ENCODE measurements around the gene ABCC10.
"Not testable (repeated sequence)": the region's sequence is repeated elsewhere in the genome, so short reads cannot be mapped to it uniquely, and the experiment has no call there.

The ABCC10 gene

DNA sequence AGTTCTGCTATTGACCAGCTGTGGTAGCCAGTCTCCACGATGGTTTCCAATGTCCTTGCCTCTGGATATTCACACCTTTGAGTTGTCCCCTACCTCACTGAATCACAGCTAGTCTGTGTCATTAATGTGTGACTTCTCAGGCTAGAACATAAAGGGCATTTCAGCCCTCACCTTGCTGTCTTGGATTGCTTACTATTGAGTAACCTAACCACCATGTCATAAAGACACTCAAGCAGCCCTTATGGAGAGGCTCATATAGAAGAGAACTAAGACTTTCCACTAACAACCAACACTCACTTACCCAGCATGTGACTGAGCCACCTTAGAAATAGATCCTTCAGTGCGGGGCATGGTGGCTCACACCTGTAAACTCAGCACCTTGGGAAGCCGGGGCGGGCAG, 19.1 kb upstream of the ABCC10 start:
- H3K4me3 ChIP-seq (replicated peaks; ENCODE audit: low read depth, low read length), result no peak overlapping the region
- TF ChIP-seq, protein P1, sequence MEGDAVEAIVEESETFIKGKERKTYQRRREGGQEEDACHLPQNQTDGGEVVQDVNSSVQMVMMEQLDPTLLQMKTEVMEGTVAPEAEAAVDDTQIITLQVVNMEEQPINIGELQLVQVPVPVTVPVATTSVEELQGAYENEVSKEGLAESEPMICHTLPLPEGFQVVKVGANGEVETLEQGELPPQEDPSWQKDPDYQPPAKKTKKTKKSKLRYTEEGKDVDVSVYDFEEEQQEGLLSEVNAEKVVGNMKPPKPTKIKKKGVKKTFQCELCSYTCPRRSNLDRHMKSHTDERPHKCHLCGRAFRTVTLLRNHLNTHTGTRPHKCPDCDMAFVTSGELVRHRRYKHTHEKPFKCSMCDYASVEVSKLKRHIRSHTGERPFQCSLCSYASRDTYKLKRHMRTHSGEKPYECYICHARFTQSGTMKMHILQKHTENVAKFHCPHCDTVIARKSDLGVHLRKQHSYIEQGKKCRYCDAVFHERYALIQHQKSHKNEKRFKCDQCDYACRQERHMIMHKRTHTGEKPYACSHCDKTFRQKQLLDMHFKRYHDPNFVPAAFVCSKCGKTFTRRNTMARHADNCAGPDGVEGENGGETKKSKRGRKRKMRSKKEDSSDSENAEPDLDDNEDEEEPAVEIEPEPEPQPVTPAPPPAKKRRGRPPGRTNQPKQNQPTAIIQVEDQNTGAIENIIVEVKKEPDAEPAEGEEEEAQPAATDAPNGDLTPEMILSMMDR (IDR thresholded peaks at IDR 0.05; ENCODE audit: low read depth, low read length, missing control alignments), result no peak
- DNase-seq (ENCODE audit: extremely low read depth, low read depth), result no peak

DNA sequence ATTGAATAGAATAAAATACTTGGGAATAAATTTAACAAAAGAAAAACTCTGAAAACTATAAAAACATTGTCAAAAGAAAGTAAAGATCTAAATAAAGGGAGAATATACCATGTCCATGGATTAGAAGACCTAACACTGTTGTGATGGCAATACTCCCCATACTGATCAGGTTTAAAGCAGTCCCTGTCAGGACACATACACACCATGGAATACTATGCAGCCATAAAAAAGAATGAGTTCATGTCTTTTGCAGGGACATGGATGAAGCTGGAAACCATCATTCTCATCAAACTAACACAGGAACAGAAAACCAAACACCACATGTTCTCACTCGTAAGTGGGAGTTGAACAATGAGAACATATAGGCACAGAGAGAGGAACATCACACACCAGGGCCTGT, 16.6 kb upstream of the ABCC10 start:
- DNase-seq (ENCODE audit: extremely low read depth, low read depth); H3K4me3 ChIP-seq (replicated peaks; ENCODE audit: low read depth, low read length): not testable (repeated sequence)

GRCh38 chr6:43412541-43412940, 14.8 kb upstream of the ABCC10 start:
- no peak overlapping the region for H3K4me3 ChIP-seq (replicated peaks; ENCODE audit: low read depth, low read length)
- TF ChIP-seq, protein P1 (IDR thresholded peaks at IDR 0.05; ENCODE audit: low read depth, low read length, missing control alignments), result no peak
- no peak for DNase-seq (ENCODE audit: extremely low read depth, low read depth)

GRCh38 chr6:43413002-43413401, 14.3 kb upstream of the ABCC10 start:
- TF ChIP-seq, protein P1 (IDR thresholded peaks at IDR 0.05; ENCODE audit: low read depth, low read length, missing control alignments), result no peak
- H3K4me3 ChIP-seq (replicated peaks; ENCODE audit: low read depth, low read length), result no peak overlapping the region

DNA sequence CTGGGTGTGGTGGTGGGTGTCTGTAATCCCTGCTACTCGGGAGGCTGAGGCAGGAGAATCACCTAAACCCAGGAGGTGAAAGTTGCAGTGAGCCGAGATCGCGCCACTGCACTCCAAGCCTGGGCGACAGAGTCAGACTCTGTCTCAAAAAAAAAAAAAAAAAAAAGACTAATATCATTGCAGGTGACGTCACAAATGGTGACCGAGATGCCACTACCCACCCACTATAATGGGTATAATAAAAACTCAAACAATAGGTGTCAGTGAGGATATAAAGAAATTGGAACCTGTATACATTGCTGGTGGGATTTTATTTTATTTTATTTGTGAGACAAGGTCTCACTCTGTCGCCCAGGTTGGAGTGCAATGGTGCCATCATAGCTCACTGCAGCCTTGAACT, 12.1 kb upstream of the ABCC10 start:
- H3K4me3 ChIP-seq (replicated peaks; ENCODE audit: low read depth, low read length); DNase-seq (ENCODE audit: extremely low read depth, low read depth): not testable (repeated sequence)

More at GRCh38 chr6:43413002-43413401, 14.3 kb upstream of the ABCC10 start:
- DNase-seq (ENCODE audit: extremely low read depth, low read depth), result no peak

DNA sequence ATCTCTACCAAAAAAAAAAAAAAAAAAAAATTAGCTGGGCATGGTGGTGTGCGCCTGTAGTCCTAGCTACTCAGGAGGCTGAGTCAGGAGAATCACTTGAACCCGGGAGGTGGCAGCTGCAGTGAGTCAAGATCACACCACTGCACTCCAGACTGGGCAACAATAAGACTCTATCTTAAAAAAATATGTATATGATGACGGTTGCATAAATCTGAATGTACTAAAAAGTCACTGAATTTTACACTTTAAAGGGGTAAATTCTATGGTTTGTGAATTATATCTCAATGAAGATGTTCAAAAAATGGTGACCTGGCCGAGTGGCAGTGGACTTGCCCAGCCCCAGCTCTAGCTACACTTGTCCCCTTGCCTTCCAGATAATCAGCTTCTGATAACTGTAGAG, 10.4 kb upstream of the ABCC10 start:
- no peak overlapping the region for H3K4me3 ChIP-seq (replicated peaks; ENCODE audit: low read depth, low read length)
- DNase-seq (ENCODE audit: extremely low read depth, low read depth), result no peak
- TF ChIP-seq, protein P1 (IDR thresholded peaks at IDR 0.05; ENCODE audit: low read depth, low read length, missing control alignments), result no peak

GRCh38 chr6:43420012-43420709, 7.2 kb upstream of the ABCC10 start:
- H3K4me3 ChIP-seq (replicated peaks; ENCODE audit: low read depth, low read length), result no peak overlapping the region
- TF ChIP-seq, protein P1 (IDR thresholded peaks at IDR 0.05; ENCODE audit: low read depth, low read length, missing control alignments), result no peak
- no peak for DNase-seq (ENCODE audit: extremely low read depth, low read depth)

GRCh38 chr6:43421831-43422230, 5.5 kb upstream of the ABCC10 start:
- TF ChIP-seq, protein P1 (IDR thresholded peaks at IDR 0.05; ENCODE audit: low read depth, low read length, missing control alignments), result no peak
- no peak for DNase-seq (ENCODE audit: extremely low read depth, low read depth)
- H3K4me3 ChIP-seq (replicated peaks; ENCODE audit: low read depth, low read length), result no peak overlapping the region

GRCh38 chr6:43425083-43425482, 2.3 kb upstream of the ABCC10 start:
- H3K4me3 ChIP-seq (replicated peaks; ENCODE audit: low read depth, low read length); DNase-seq (ENCODE audit: extremely low read depth, low read depth): not testable (repeated sequence)
